HG03521 (cell line): ENCODE data around the gene PARD3B.
"Not testable (repeated sequence)": the region's sequence is repeated elsewhere in the genome, so short reads cannot be mapped to it uniquely, and the experiment has no call there.

Experiments used
- ATAC-seq: cut with Tn5 transposase; IDR thresholded peaks from one replicate; pipeline ENCODE4 v1.9.1; 2021; ENCODE audit warnings: mild to moderate bottlenecking, moderate library complexity; ENCODE audit not compliant: unreplicated experiment

PARD3B gene

DNA sequence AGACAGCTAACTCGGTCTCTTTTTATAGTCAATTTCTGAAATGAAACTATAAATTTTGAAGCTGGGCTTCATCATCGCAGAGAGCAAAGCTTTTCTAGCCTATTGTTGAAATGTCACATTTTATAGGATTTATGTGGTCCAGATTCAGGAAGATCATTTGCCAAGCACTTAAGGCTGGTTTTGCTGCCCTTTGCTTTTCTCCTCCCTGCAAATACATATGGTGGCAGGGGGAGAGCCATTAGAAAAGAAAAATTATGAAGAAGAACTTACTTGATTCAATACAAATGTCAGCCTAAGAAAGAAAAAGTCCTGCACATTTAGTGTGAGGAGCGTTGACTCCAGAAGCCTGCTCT, 930.1 kb downstream of the PARD3B start:
- ATAC-seq: no peak

DNA sequence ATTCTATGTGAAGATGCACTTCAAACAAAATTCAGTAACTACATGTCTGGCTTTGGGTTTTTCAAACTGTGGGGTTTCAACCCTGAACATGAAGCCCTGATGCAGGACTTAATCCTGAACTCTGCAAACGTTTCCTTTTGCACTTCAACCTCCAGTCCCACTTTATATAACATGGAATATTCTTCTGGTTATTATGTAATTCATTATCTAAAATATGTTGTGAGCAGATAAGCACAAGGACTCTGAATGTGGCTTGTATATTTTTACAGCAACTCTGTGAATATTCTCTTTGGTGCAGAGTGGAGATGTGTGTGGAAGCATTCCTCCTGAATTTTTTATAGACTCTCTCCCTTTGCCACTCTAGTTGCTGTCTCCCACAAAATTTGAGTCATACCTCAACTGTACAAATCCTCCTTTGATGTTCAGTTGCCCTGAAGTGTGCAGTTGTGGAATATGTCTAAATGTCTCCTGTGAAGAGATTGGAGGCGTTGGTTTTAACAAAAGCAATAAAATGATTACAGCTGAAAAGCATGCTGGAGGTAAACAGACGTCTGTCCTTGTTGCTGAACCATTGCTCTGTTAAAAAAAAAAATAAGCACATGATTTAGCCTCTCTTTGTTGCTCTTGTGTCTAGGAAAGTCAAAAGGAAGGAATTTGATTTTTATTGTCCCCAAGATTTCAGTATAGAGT, 931.9 kb downstream of the PARD3B start:
- ATAC-seq: no peak

GRCh38 chr2:205481861-205482260, 936.6 kb downstream of the PARD3B start:
- ATAC-seq: no peak

DNA sequence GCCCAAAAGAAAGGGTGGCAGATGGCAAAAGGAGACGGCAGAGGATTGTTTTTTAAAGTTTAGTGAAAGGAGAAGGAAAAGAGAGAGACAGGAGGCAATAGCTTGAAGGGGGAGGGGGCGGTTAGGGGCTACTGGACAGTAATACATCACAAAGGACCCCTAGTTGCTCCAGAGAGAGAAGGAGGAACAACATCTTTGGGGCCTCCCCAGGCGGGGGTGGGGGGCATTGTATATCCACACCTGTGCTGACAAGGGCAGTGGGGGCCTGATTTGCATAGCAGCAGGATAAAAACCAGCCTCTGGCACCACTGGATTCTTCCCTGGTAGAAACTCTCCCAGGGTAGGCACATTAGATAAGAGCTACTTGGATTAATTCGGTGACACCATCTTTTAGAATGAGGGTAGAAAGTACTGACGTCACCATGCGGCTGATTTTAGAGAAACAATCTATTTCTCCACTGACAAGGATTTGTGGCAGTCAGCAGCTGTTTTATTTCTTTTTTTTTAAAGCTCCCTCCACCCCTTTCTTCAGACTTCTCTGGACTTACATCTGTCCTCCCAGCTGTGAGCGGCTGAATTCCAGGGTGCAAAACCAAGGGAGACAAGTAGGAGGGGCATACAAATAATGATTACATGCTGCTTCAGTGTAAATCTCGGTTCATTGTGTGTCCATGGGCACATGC, 937.3 kb downstream of the PARD3B start:
- ATAC-seq: no peak

- no peak for ATAC-seq
Observed at GRCh38 chr2:205483095-205483494, 937.8 kb downstream of the PARD3B start.

- ATAC-seq: no peak
Observed at GRCh38 chr2:205484215-205484614, 938.9 kb downstream of the PARD3B start.

DNA sequence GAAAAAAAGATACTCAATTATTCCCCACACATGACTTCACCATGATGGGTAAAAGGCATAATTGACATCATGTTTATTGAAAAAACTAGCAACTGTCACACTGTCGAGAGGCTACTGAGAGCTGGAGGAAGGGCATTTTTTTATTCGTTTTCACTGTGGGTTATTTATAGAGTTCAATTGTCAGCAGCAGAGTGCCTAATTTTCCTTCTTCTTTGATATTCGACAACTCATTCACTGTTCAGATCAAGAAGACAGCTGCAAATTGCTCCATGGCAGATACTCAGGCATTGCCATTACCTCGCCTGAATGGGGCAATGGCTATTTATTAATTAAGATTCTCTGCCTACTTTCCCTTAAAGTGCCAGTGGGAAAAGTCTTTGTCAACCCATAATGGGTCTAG, 939.5 kb downstream of the PARD3B start:
- no peak for ATAC-seq

GRCh38 chr2:205493528-205493927, 948.3 kb downstream of the PARD3B start:
- ATAC-seq: not testable (repeated sequence)

DNA sequence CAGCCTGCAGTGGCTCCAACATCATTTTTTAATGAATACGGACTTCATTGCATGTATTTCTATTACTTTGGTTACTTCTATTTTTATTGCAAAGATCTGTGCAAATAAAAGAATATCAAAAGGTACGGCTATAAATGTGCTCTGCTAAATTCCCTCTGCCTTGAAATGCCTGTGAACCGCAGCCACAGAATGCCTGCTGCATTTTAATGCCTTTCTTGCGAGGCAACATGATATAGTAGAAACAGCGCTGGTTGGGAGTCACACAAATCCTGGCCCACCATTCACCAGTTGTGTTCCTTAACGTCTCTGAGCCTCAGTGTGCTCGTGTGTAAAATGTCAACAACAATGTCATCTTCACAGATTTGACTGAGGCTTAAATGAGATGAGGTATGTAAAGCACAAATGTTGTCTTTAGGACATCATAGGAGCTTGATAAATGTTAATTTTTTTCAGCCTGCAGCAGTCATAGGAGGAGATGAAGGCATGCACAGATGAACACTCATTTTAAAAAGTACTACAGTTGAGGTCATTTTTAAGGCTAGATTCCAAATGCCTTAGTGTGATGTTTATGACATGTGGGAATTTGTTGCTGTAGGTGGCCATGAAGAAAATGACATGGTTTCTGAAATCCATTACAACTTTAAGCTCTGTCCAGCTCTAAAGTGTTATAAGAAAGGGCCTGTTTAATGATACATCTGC, 949.4 kb downstream of the PARD3B start:
- no peak for ATAC-seq

DNA sequence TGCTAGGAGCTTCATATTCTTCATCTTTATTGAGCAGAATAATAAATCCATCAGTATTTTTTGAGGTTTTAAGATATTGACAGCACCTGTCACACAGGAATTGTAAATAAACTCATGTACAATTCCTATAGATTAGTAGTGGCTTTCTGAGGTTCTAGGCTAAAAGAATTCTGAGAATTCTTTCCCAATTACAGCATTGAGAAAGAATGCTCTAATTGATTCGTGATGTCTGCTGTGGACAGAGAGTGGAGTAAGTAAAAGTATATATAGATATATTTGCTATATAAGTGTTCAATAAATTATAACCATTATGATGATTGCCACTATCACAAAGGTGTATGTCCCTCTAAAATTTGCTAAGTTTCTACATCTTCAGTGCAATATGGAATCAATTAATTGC, 950.5 kb downstream of the PARD3B start:
- no peak for ATAC-seq

- no peak for ATAC-seq
Observed at GRCh38 chr2:205496370-205496769, 951.1 kb downstream of the PARD3B start.

GRCh38 chr2:205496772-205497171, 951.5 kb downstream of the PARD3B start:
- no peak for ATAC-seq

DNA sequence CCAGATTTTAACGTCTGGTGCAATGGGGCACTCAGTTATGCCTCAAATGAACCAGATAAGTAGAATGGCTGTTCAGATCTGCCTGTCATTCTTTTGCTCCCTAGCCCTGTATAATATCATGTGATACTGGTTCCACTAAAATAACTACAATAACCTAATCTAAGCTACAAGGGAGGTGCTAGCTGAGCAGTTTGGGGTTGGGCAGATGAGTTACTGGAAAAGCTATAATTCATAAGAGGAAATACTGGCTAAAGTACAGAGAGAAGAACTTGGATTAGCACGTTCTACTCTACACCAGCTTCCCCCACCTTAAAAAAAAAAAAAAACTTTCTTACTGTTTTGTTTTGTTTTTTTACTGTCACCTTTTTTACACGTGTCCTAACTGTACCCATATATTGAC, 953.7 kb downstream of the PARD3B start:
- ATAC-seq: no peak

DNA sequence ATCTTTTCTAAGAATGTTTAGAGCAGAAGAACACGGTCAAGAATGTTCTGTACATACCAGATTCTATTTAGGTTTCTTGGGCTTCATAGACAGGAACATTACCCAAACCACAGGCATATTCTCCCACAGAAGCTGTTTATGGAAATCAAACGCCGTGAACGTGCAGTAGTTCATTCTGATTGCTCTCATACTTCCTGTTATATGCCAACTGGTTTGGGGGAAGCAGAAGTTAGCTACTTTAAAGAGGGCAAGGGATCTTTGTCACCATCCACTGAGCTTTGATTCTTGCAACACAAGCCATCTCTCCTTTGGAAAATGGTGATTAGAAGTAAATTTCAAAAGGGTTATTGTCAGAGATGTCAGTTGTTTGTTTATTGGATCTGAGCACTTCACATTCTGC, 954.8 kb downstream of the PARD3B start:
- no peak for ATAC-seq

DNA sequence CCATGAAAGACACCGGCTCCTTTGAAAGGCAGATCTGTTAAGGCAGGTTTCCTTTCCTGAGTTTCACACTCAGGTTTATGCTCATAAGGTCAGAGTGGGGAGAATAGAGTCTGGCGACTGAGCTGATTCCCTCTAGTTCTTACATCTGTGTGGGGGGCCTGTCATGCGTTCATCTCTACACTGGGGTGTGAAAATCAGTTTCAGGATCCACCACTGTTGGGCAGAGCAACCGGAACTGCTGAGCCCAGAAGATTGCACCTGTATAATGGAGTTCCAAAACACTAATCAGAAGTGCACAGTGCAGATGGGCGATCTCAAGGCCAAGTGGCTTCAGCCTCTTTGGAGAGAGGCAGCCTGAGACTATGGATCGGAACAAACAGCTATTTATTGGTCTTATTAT, 955.7 kb downstream of the PARD3B start:
- ATAC-seq: no peak

- no peak for ATAC-seq
Observed at GRCh38 chr2:205501826-205502225, 956.6 kb downstream of the PARD3B start.

- ATAC-seq: no peak
Observed at GRCh38 chr2:205505371-205505770, 960.1 kb downstream of the PARD3B start.

GRCh38 chr2:205509655-205510054, 964.4 kb downstream of the PARD3B start:
- no peak for ATAC-seq

DNA sequence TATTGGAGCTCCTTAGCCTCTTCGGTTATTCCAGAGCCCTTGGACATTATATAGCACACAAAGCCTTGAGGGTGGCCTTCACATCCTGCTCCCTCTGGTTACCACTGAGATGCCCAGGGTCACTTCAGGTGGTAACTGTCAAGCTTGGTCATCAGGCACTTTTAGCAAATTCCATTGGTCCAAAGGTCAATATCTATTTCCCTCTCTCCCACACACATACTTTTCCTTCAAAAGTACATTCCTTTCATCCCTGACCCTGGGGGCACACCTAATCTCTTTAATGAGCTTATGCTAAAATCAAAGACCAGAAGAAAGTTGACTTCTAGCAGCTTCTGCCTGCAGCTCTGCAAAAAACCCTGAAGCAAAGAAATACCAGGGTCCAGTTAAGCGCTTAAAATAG, 965.1 kb downstream of the PARD3B start:
- ATAC-seq: no peak

DNA sequence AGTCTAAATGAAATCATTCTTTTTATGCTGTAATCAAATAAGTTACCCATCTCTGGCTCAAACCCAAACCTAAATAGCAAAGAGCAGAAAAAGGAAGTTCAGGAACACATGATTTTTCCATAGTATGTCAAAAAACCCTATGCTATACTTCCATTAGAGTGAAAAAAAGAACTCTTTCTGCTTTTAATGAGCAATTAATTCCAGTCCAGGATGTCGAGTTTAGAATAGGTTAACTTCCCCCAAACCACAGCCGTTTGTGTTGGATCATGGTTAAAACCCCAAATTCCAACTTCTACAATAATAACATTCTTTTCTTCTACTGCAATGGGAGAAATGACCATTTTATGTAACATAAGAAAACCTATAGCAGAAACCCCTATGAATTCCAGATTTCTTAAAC, 965.9 kb downstream of the PARD3B start:
- no peak for ATAC-seq

DNA sequence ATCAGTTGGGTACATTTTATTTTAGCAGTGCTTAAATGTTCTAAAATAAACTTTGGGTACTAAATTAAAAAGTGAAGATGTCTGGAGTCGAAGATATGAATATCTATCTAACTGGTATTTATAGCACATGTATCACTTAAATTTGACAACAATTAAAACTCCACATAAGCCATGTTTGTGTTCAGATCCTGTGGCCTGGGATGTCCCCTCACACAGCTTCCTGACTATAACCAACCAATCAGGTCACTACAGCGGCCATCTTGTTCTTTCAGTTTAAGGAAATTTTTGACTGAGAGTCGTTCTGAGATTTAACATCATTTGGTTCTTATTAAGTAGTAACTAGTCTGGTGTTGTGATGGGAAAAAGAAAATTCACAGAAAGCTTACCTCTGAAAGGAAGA, 966.4 kb downstream of the PARD3B start:
- no peak for ATAC-seq

GRCh38 chr2:205520311-205520710, 975.0 kb downstream of the PARD3B start:
- ATAC-seq: no peak
